GM12873 (cell line): ENCODE measurements around the gene VPS9D1.

ENCODE experiments used
- TF ChIP-seq, protein P1 (sequence below): IDR thresholded peaks from 2 replicates; pipeline ENCODE4 v1.5.1; 2012; ENCODE audit warnings: low read depth, mild to moderate bottlenecking, moderate library complexity, low read length, control low read depth; ENCODE audit not compliant: insufficient read depth; ENCODE audit errors: missing control alignments

VPS9D1 gene

DNA sequence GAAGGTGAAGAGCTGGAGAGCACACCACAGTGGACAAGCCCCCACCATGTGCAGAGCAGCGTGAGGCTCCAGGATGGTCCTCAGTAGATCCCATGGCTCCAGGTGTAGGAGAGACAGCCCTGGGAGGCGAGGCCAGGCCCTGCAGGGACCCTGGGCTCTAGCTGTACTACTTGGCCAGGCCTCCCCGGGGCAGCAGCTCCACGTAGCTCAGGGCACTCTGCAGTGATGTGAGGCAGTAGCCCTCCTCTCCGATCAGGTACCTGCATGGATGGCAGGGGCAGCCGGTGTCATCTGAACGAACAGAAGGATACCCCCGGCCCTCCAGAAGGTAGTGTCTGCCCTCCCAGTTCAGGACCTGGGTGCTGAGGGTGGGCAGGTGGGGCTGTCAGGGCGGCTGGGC, 13.0 kb downstream of the VPS9D1 start:
- TF ChIP-seq, protein P1, sequence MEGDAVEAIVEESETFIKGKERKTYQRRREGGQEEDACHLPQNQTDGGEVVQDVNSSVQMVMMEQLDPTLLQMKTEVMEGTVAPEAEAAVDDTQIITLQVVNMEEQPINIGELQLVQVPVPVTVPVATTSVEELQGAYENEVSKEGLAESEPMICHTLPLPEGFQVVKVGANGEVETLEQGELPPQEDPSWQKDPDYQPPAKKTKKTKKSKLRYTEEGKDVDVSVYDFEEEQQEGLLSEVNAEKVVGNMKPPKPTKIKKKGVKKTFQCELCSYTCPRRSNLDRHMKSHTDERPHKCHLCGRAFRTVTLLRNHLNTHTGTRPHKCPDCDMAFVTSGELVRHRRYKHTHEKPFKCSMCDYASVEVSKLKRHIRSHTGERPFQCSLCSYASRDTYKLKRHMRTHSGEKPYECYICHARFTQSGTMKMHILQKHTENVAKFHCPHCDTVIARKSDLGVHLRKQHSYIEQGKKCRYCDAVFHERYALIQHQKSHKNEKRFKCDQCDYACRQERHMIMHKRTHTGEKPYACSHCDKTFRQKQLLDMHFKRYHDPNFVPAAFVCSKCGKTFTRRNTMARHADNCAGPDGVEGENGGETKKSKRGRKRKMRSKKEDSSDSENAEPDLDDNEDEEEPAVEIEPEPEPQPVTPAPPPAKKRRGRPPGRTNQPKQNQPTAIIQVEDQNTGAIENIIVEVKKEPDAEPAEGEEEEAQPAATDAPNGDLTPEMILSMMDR: no peak

DNA sequence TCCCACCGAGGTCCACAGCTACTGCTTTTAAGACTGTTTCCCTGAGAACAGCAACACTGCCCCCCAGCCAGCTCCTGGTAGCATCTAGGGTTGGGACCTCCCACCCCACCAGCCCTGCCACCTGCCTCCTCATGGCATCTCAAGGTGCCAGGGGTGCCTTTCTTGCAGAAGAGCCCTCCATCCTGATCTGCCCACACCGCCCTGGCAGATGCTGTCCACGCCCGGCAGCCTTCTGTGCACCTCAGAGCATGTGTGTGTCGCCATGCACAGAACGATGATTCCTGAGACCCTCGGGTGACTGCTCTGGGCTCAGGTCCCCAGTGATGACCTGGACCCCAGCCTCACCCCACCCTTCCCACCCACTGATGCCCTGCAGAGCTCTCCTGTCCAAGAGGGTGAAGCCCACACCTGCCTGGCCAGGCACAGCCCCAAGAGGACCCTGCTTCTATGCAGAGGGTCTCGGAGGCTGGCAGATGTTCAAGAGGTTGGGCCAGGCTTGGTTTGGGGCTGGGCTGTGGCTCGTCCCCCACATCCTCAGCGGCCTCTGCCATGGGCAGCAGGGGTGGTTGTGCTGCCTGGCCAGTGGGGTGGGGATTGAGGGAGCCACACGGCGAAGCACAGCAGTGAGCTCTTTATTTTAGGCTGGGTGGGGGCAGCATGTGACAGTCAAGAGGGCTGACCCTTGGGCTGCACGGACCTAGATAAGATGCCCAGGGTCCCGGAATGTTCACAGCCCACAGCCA, 14.0 kb downstream of the VPS9D1 start:
- TF ChIP-seq, protein P1: no peak

DNA sequence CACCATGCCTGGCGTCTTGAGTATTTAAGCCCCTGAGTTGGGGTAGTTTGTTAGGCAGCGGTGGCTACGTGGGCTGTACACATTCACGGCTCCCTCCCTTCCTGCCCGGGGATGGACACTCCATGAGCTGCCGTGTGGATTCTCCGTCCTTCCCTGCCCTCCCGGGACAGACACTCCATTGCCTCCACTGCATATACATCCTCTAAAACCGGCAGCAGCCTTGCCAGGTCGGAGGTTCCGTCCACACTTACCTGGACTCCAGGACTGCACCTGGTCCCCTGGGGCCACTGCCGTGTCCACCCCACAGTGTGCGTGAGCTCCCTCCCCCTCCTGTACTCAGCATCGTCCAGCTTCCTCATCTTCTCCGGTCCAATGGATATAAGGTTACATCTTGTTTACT, 15.7 kb downstream of the VPS9D1 start:
- TF ChIP-seq, protein P1: no peak

DNA sequence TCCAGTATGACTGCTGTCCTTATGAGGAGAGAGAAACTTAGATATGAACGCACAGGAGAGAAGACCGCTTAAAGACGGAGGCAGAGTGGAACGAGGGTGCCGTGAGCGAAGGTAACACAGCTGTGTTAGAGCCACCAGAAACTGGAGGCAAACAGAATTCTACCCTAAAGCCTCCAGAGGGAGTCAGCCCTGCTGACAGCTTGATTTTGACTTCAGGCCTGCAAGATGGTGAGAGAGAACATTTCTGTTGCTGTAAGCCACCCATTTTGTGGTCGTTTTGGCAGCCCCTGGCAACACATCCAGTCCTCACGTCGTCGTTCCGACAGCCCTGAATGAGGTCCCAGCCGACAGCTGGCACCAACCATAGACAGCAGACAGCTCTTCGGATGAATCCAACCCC, 16.4 kb downstream of the VPS9D1 start:
- TF ChIP-seq, protein P1: no peak

DNA sequence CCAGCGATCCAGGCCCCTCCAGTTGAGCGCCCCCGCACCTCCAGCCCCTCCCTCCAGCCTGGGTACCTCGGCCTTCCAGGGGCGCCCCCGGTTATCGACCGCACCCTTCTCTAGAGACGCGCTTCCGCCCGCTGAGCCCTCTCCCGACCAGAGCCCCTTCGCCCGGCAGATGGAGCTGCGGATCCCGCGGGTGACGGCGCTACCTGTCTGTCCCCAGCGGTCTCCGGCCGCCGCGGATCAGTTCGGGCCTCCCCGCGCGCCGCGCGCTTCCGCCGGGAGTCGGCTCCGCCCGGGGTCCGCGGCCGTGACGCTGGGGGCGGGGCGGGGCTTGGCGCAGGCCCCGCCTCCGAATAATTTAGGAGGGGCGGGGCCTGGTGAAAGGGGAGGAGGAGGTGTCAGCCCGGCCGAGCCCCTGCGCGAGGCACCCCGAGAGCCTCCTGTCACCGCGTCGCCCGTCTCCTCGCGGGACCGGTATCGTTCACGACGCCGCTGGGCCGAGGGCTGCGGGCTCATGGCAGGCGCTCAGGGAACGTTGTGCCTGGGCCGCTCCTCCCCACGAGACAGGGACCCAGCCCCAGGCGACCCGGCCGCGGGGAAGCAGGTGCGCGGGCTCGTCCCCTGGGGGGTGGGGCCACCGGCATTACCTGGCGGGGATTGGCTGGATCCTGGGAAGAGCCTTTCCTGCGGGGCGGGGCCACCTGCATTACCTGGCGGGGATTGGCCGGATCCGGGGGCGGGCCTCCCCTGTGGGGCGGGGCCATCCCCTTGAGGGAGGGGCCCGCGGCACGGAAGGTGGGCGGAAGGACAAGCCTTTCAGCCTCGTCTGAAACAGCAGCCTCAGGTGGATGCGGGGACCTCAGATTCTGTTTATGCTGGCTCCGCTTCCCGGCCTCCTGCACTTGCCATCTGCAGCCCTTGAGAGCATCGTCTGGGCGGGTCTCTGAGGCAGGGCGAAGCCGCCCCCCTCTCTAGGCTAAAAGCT, 19.0 kb downstream of the VPS9D1 start, which contains the start of gene SPATA2L:
TSS of gene SPATA2L (minus strand) at position 281 of the 982 bp plus-strand sequence. CDS start 473 bp downstream, outside the sequence.
- TF ChIP-seq, protein P1: peak; percentile 22

DNA sequence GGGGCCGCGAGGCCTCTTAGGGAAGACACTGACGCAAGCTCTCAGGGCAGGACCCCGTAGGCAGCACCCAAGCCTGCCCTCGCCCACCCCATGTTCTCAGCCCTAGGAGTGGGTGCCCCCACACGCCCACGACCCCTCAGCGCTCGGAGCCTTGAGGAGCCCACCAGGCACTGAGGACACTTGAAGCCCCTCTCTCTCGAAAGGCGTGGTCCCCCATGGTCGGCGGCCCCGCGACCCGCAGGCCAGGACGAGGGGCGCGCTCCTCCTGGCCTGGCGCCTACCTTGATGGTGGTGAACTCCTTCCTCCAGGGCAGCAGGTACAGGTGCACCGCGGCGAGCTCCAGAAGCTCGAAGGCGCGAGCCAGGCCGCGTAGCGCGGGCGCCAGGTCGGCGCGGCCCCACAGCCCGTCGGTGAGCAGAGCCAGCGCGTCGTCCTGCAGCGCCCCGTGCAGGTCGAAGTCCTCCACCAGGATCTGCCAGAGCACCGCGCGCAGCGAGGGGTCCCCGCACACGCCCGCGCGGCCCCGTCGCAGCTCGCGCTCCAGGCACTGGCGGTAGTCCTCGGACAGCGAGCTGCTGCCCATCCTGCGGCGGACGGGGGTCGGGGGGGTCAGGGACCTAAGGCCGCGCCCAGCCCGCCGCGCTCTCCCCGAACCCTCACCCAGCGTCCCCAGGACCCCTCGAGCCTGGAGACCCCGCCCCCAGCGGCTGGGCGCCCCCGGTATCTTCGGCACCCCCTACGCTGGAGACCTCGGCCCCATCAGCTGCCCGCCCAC, 19.9 kb downstream of the VPS9D1 start:
- TF ChIP-seq, protein P1: peak; percentile 54
